ENCODE results near the gene RBMS1. TPM values are rescaled to one million over a fixed set of nuclear protein-coding genes. Genes with fewer than 3 reads are reported as not detected.
A peak's percentile ranks its signal among the peaks of the same experiment; 100 is the strongest.

RBMS1 gene
- total RNA-seq, 1 donor, result 121 TPM

DNA sequence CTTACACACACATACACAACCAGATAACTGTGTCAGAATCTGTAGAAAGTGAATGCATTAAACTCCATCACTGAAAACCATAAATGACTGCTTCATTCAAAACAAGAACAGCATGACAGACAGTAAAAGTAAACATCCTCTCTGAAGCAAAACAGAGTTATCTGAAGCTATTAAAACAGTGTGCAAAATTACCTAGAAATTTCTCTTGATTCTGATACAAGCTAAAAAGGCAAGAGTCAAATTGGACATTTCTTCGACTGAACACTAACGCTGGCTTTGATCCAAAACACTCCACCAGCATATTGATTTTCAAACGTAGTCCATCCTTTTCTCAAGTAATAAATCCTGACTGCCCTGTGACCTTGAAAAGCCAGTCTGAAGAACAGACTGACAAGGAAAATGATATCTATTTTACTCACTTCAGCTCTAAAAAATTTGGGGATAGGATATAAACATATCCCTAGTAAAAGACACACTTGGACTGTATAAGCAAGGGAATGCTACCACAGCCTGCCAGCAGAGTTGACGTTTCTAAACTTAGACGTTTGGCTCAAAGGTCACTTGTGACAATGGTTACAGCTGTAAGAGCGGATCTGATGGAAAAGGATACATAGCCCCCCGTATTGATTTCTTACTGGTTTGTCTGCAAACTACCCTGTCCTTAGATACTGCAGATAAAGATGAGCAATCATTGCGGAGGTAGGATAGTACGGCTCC is 164.6 kb downstream of the RBMS1 start:
- TF ChIP-seq, protein P1, sequence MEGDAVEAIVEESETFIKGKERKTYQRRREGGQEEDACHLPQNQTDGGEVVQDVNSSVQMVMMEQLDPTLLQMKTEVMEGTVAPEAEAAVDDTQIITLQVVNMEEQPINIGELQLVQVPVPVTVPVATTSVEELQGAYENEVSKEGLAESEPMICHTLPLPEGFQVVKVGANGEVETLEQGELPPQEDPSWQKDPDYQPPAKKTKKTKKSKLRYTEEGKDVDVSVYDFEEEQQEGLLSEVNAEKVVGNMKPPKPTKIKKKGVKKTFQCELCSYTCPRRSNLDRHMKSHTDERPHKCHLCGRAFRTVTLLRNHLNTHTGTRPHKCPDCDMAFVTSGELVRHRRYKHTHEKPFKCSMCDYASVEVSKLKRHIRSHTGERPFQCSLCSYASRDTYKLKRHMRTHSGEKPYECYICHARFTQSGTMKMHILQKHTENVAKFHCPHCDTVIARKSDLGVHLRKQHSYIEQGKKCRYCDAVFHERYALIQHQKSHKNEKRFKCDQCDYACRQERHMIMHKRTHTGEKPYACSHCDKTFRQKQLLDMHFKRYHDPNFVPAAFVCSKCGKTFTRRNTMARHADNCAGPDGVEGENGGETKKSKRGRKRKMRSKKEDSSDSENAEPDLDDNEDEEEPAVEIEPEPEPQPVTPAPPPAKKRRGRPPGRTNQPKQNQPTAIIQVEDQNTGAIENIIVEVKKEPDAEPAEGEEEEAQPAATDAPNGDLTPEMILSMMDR (IDR thresholded peaks at IDR 0.05; ENCODE audit: insufficient read depth, low read depth, low read length), result no peak
- no peak overlapping the region for H3K4me3 ChIP-seq (ENCODE audit: low read depth, low read length)
- DNase-seq (ENCODE audit: low read depth), result no peak

DNA sequence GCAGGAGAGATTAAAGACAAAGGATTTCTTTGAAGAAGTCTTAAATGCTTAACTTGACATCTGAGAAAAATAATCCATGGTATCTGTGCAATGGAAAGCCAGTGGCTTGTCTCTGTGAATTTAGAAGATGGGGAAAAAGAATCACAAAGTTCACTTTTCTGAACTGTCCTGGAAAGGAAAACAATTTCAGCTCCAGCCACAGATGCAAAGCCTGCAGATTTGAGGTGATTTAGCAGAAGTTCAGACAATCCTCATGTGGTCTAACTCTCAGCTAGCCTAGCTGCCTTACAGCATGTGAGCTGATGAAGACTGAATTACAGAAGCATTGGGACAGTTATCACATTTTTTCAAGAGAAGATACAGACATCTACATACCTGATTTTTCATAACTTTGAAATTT is 166.8 kb downstream of the RBMS1 start:
- no peak for DNase-seq (ENCODE audit: low read depth)
- H3K4me3 ChIP-seq (ENCODE audit: low read depth, low read length), result no peak overlapping the region
- TF ChIP-seq, protein P1 (IDR thresholded peaks at IDR 0.05; ENCODE audit: insufficient read depth, low read depth, low read length), result no peak

DNA sequence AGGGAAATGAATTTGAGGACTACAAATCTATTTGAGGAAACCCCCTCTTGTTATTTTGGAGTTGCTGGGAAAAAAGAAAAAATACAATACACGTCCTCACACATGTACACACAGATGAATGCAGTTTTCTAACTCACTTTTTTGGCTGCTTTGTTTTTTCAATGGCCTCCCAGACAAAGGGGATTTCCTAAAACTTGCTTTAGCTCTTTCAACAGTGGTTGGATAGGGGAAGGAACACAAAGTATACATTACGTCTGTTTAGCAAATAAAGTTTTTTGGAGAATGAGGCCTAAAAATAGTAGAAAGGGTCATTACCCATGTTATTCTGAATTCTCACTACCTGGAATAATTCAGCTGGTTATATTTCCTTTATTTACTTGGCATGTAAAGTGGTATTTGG is 168.2 kb downstream of the RBMS1 start:
- no peak overlapping the region for H3K4me3 ChIP-seq (ENCODE audit: low read depth, low read length)
- no peak for DNase-seq (ENCODE audit: low read depth)
- TF ChIP-seq, protein P1 (IDR thresholded peaks at IDR 0.05; ENCODE audit: insufficient read depth, low read depth, low read length), result no peak

DNA sequence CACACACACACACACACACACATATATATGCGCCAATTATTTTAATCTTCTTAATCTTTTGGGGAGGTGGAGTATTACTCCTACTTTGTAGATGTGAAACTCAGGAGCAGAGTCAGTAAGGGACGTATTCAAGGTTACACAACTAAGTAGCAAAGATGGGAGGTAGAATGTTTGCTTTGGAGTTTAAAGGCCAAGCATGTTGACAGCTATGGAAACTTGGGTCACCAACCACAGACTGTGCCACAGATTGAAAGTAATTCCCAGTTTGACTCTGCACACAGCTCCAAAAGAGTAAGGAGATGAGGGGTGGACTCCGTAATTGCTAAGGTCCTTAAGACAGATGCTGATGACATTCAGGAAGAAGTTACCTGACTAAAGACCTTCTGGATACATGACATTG is 168.7 kb downstream of the RBMS1 start:
- TF ChIP-seq, protein P1 (IDR thresholded peaks at IDR 0.05; ENCODE audit: insufficient read depth, low read depth, low read length), result no peak
- DNase-seq (ENCODE audit: low read depth), result no peak
- no peak overlapping the region for H3K4me3 ChIP-seq (ENCODE audit: low read depth, low read length)

GRCh38 chr2:160324161-160324800 is 169.3 kb downstream of the RBMS1 start:
- TF ChIP-seq, protein P1 (IDR thresholded peaks at IDR 0.05; ENCODE audit: insufficient read depth, low read depth, low read length), result peak; percentile 77
- peak; percentile 69 for DNase-seq (ENCODE audit: low read depth)
- H3K4me3 ChIP-seq (ENCODE audit: low read depth, low read length), result no peak overlapping the region

- TF ChIP-seq, protein P1 (IDR thresholded peaks at IDR 0.05; ENCODE audit: insufficient read depth, low read depth, low read length), result no peak
- no peak overlapping the region for H3K4me3 ChIP-seq (ENCODE audit: low read depth, low read length)
- DNase-seq (ENCODE audit: low read depth), result no peak
These were observed 171.3 kb downstream of the RBMS1 start for GRCh38 chr2:160322320-160322719.

All from fibroblast of villous mesenchyme (primary cell).